ENCODE measurements around the gene NDUFV1.
"Not testable (repeated sequence)": the region's sequence is repeated elsewhere in the genome, so short reads cannot be mapped to it uniquely, and the experiment has no call there.

NDUFV1 gene

DNA sequence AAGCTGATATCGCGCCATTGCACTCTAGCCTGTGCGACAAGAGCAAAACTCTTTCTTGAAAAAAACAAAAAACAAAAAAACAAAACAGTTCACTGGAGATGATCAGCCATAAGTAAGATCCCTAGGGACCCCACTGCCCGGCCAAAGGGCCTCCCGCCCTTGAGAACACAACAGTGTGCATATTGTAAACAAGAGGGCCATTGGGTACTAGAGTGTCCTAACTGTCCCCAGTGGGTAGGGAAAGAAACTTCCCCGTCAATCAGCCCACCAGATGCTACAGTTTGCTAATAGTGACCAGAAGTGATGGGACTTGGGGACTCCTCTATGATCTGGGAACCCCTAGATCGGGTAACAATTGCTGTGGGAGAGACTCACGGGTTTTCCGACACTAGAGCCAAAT lies 47.5 kb downstream of the NDUFV1 start:
- no peaks in the 10 kb centered on the region for H3K27me3 ChIP-seq (ENCODE audit: insufficient read depth, low read length)
- H3K9ac ChIP-seq (ENCODE audit: low read depth, low read length), result no peak overlapping the region
- H3K36me3 ChIP-seq (ENCODE audit: insufficient read depth, low read length), result no peaks in the 10 kb centered on the region
- no peak overlapping the region for H3K4me3 ChIP-seq (ENCODE audit: low read length)
- no peak overlapping the region for H3K27ac ChIP-seq (ENCODE audit: low read depth, low read length)
- H3K9me3 ChIP-seq (ENCODE audit: insufficient read depth, low read depth, low read length), result peaks cover 28% of the 10 kb centered on the region
- WGBS, result 84% methylated on average over 9 of the region's 9 CpGs
- 0 out of 2 replicates have a peak, but pooled peaks cover 4% of the 10 kb centered on the region for H3K4me1 ChIP-seq (ENCODE audit: insufficient read depth, low read length)

GRCh38 chr11:67656278-67656922 lies 49.7 kb downstream of the NDUFV1 start:
- H3K4me3 ChIP-seq (ENCODE audit: low read length), result no peak overlapping the region
- H3K4me1 ChIP-seq (ENCODE audit: insufficient read depth, low read length), result no peaks in the 10 kb centered on the region
- H3K9me3 ChIP-seq (ENCODE audit: insufficient read depth, low read depth, low read length), result peaks cover 28% of the 10 kb centered on the region
- no peaks in the 10 kb centered on the region for H3K36me3 ChIP-seq (ENCODE audit: insufficient read depth, low read length)
- no peak overlapping the region for H3K27ac ChIP-seq (ENCODE audit: low read depth, low read length)
- no peaks in the 10 kb centered on the region for H3K27me3 ChIP-seq (ENCODE audit: insufficient read depth, low read length)
- H3K9ac ChIP-seq (ENCODE audit: low read depth, low read length), result no peak overlapping the region
- 89% methylated on average over 4 of the region's 4 CpGs for WGBS

DNA sequence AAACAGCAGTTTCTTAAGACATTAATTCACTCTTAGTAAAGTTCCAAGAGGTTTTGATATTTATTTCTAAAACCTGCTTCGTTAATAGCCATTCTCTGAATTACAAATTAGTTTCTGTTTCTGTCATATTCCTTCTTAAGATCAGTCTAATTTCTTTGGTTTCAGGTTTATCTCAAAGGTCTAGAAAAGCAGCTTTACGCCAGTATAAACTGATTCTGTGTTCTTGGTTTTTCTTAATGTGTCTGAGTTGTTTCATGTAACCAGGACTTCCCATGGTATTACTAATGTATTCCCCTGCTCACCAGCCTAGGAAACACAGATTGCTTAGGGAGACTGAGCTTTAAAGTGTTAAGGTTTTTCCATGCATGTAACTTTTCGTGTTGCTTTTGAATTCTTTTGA lies 50.6 kb downstream of the NDUFV1 start:
- Histone ChIP-seq H3K9ac (ENCODE audit: low read depth, low read length) (no peak overlapping the region), H3K9me3 (ENCODE audit: insufficient read depth, low read depth, low read length) (peaks cover 28% of the 10 kb centered on the region), H3K27me3 (ENCODE audit: insufficient read depth, low read length) (no peaks in the 10 kb centered on the region), H3K4me3 (ENCODE audit: low read length) (no peak overlapping the region), H3K27ac (ENCODE audit: low read depth, low read length) (no peak overlapping the region), H3K4me1 (ENCODE audit: insufficient read depth, low read length) (no peaks in the 10 kb centered on the region), H3K36me3 (ENCODE audit: insufficient read depth, low read length) (no peaks in the 10 kb centered on the region)
- WGBS, result 59% methylated on average over 3 of the region's 3 CpGs

DNA sequence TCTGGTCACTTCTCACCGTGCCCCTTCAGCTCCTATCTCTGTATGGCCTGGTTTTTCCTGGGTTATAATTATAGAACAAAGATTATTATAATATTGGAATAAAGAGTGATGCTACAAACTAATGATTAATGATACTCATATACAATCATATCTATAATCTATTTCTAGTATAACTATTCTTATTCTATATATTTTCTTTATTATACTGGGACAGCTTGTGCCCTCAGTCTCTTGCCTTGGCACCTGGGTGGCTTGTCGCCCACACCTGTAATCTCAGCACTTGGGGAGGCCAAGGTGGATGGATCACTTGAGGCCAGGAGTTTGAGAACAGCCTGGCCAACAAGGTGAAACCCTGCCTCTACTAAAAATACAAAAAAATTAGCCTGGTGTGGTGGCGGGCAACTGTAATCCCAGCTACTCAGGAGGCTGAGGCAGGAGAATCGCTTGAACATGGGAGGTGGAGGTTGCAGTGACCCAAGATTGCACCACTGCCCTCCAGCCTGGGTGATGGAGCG lies 53.0 kb downstream of the NDUFV1 start:
- not testable (repeated sequence) for H3K36me3 ChIP-seq (ENCODE audit: insufficient read depth, low read length); H3K9ac ChIP-seq (ENCODE audit: low read depth, low read length); H3K4me3 ChIP-seq (ENCODE audit: low read length); H3K27me3 ChIP-seq (ENCODE audit: insufficient read depth, low read length); H3K27ac ChIP-seq (ENCODE audit: low read depth, low read length); H3K4me1 ChIP-seq (ENCODE audit: insufficient read depth, low read length)
- H3K9me3 ChIP-seq (ENCODE audit: insufficient read depth, low read depth, low read length), result peaks cover 28% of the 10 kb centered on the region
- WGBS, result 83% methylated on average over 3 of the region's 5 CpGs

- H3K9ac ChIP-seq (ENCODE audit: low read depth, low read length); H3K4me1 ChIP-seq (ENCODE audit: insufficient read depth, low read length); H3K27me3 ChIP-seq (ENCODE audit: insufficient read depth, low read length); H3K4me3 ChIP-seq (ENCODE audit: low read length); H3K27ac ChIP-seq (ENCODE audit: low read depth, low read length); H3K36me3 ChIP-seq (ENCODE audit: insufficient read depth, low read length): not testable (repeated sequence)
- H3K9me3 ChIP-seq (ENCODE audit: insufficient read depth, low read depth, low read length), result peaks cover 22% of the 10 kb centered on the region
- whole genome bisulfite sequencing, result 89% methylated on average over 5 of the region's 5 CpGs
Observed at GRCh38 chr11:67660752-67661151, 54.0 kb downstream of the NDUFV1 start.
